Breast epithelium (tissue), 4 donors: ENCODE measurements around the gene TGFBR1. TPM values are rescaled to one million over a fixed set of nuclear protein-coding genes. Genes with fewer than 3 reads are reported as not detected.

ENCODE experiments used
- DNase-seq, 2 donors: peaks; one replicate each; pipeline ENCODE4 v3.0.0-alpha.2; 2019; ENCODE audit warnings: low spot score in 2 of 2
- H3K27ac ChIP-seq, 2 donors: fragments of 200-600 bp; sonication (generic) in 1 of 2; one replicate each; pipeline ENCODE4 v1.5.1; 2016 to 2019; ENCODE audit warnings: mild to moderate bottlenecking in 1 of 2
- H3K27me3 ChIP-seq, 2 donors: fragments of 200-600 bp; sonication (generic) in 1 of 2; one replicate each; pipeline versions ENCODE4 v1.5.1 to v1.6.0; 2017 to 2019; ENCODE audit warnings: control low read depth in 1 of 2, mild to moderate bottlenecking in 1 of 2
- H3K36me3 ChIP-seq: fragments of 200-600 bp; one replicate; pipeline ENCODE4 v1.5.1; 2019
- H3K4me1 ChIP-seq, 2 donors: fragments of 200-600 bp; sonication (generic); one replicate each; pipeline ENCODE4 v1.5.1; 2016 to 2019; ENCODE audit warnings: control low read depth in 1 of 2
- H3K4me3 ChIP-seq, 3 donors: fragments of 200-600 bp; sonication (generic); 1 replicate in 2 of 3; 2 replicates in 1 of 3; pipeline ENCODE4 v1.5.1; 2016 to 2019; ENCODE audit warnings: mild to moderate bottlenecking in 3 of 3, moderate library complexity in 2 of 3
- H3K9me3 ChIP-seq, 2 donors: fragments of 200-600 bp; sonication (generic) in 1 of 2; one replicate each; pipeline ENCODE4 v1.5.1; 2016 to 2019; ENCODE audit warnings: control low read depth in 1 of 2
- CTCF ChIP-seq, 3 donors: fragments of 450-650 bp; IDR thresholded peaks; one replicate each; pipeline ENCODE4 v1.5.1; 2016 to 2017; ENCODE audit warnings: antibody characterized with exemption in 3 of 3, mild to moderate bottlenecking in 3 of 3, moderate library complexity in 3 of 3
- POLR2A ChIP-seq: fragments of 450-650 bp; IDR thresholded peaks from one replicate; pipeline ENCODE4 v1.6.1; 2016; ENCODE audit warnings: antibody characterized with exemption, mild to moderate bottlenecking, moderate library complexity
- POLR2AphosphoS5 ChIP-seq, 3 donors: sonication (generic); formaldehyde crosslinking; IDR thresholded peaks; one replicate each; pipeline ENCODE4 v1.6.1; 2017; ENCODE audit warnings: antibody characterized with exemption in 3 of 3
- intact Hi-C: fragments of 100-400 bp; cut with DNase I; formaldehyde crosslinking; loops from one replicate; pipeline ENCODE4 v1.15.1; 2023; ENCODE audit warnings: low total_unique reads
- total RNA-seq, 3 donors: library from RNA; depleted of rRNA; stranded (reverse); fragments of >200 nt; gene quantifications; one replicate each; pipeline ENCODE4 v1.1.0, GENCODE V29; 2016

Gene TGFBR1
- total RNA-seq, 3 donors from 2014 or later, result 33.1 to 35.4 (median 34.5) TPM

- Histone ChIP-seq H3K36me3 (no peaks in the 10 kb centered on the region), H3K4me1 (no peaks in the 10 kb centered on the region), H3K27me3 (no peaks in the 10 kb centered on the region), H3K4me3 (no peak overlapping the region), H3K27ac (no peak overlapping the region), H3K9me3 (no peaks in the 10 kb centered on the region)
- intact Hi-C loops, result no loop called here
- no peak for DNase-seq
- TF ChIP-seq CTCF (IDR thresholded peaks at IDR 0.05) (no peak), POLR2A (no peak), POLR2AphosphoS5 (IDR thresholded peaks at IDR 0.05) (no peak)
Observed at GRCh38 chr9:99137891-99138290, 33.0 kb downstream of the TGFBR1 start.

DNA sequence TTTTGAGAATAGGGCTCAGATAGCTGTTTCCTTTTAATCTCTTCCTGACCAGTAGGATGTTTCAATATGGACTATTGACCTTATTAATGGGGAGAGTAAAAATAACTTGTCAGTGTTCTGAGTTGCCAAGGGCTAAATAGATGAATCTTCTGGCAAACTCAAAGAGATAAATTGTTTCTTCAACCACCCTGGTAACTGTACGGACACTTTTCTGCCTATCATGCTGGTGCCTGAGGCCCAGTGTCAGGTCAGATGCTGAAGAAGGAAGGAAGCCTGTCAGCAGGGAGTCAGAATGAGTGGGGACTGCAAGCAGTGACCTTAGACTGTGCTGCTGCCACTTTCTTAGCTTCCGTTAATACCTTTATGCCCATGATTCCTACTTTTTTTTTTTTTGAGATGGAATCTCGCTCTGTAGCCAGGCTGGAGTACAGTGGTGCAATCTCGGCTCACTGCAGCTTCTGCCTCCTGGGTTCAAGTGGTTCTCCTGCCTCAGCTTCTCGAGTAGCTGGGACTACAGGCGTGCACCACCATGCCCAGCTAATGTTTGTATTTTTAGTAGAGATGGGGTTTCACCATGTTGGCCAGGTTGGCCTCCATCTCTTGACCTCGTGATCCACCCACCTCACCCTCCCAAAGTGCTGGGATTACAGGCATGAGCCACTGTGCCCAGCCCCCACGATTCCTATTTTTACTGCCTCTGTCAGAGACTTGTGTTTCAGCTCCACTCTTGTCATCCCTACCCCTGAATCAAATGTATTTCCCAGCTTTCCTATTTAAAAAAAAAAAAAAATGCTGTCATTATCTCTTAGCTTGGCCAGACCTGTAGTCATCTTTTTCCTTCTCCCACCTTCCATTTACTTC is 33.7 kb downstream of the TGFBR1 start:
- H3K4me1 ChIP-seq, result no peaks in the 10 kb centered on the region
- intact Hi-C loops, result no loop called here
- H3K4me3 ChIP-seq, result no peak overlapping the region
- H3K36me3 ChIP-seq, result no peaks in the 10 kb centered on the region
- no peak overlapping the region for H3K27ac ChIP-seq
- DNase-seq, result no peak
- no peaks in the 10 kb centered on the region for H3K9me3 ChIP-seq
- no peaks in the 10 kb centered on the region for H3K27me3 ChIP-seq
- TF ChIP-seq CTCF (IDR thresholded peaks at IDR 0.05) (no peak), POLR2AphosphoS5 (IDR thresholded peaks at IDR 0.05) (no peak), POLR2A (no peak)

DNA sequence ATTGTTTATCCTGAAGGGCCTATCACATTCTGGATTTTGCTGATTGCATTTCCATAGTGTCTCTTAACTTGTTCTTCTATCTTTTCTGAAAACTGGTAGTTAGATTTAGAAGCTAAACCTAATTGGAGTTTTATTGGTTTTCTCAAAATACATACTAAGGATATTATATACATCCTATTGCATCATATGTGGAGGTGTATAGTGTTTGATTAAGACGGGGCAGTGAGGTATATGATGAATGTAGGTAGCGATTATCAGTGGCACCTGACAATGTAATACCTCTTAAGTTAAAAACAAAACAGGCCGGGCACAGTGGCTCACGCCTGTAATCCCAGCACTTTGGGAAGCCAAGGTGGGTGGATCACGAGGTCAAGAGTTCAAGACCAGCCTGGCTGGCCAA is 35.0 kb downstream of the TGFBR1 start:
- H3K4me3 ChIP-seq, result no peak overlapping the region
- H3K9me3 ChIP-seq, result no peaks in the 10 kb centered on the region
- intact Hi-C loops, result no loop called here
- no peaks in the 10 kb centered on the region for H3K27me3 ChIP-seq
- TF ChIP-seq POLR2AphosphoS5 (IDR thresholded peaks at IDR 0.05), result no peak
- TF ChIP-seq CTCF (IDR thresholded peaks at IDR 0.05), result no peak
- no peak for TF ChIP-seq POLR2A
- no peaks in the 10 kb centered on the region for H3K4me1 ChIP-seq
- no peak for DNase-seq
- H3K27ac ChIP-seq, result no peak overlapping the region
- H3K36me3 ChIP-seq, result no peaks in the 10 kb centered on the region

DNA sequence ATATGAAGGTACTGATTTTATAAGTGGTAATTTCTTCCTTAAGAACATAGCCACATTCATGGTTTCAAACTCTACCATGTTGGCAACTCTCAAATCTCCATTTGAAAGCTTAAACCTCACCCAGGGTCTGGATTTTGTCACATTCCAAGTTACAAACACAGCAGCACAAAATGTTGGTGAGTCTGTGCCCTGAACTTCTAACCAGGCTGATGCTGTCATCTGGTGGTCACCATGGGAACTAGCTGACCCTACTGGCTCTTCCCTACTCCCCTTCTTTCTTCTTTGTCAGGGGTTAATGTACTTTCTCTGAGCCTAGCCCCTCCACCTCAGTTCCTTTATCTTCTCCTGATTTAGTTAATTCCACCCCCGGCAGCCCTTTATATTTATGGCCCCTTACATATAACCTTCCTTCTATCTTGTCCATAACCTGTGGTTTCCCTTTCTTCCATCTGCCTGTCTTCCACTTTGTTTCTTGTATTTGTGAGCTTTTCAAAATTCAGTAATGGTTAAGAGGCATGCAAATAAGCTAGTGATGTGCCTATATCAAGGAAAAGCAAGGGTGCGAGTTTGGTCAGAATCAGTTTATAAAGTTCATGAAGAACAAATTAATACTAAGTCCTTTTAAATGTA is 35.9 kb downstream of the TGFBR1 start:
- no peaks in the 10 kb centered on the region for H3K4me1 ChIP-seq
- no peaks in the 10 kb centered on the region for H3K9me3 ChIP-seq
- H3K27me3 ChIP-seq, result no peaks in the 10 kb centered on the region
- TF ChIP-seq CTCF (IDR thresholded peaks at IDR 0.05) (peak; percentile 57 to 88 (median 81)), POLR2A (no peak), POLR2AphosphoS5 (IDR thresholded peaks at IDR 0.05) (no peak)
- H3K4me3 ChIP-seq, result no peak overlapping the region
- no peak overlapping the region for H3K27ac ChIP-seq
- peaks cover 4% of the 10 kb centered on the region for H3K36me3 ChIP-seq
- DNase-seq, result no peak
- intact Hi-C loops, result no loop called here

DNA sequence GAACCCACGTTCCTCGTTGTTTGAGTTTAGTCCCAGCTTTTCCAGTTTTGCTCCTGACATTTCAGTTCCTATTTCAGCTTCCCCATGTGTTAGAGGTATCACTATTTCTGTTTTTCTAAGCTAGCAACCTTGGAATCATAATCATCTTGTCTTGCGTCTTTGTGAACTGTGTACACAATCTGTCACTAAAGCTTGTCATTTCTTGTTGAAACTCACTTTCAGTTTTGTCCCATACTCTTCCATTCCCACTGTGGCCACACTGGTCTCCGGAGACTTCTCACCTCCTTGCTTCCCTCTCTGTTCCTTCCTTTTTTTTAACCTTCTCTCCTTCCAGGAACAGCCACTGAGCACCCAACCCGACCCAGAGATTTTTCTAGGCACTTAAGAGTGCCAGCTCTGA is 36.9 kb downstream of the TGFBR1 start:
- DNase-seq, result no peak
- TF ChIP-seq POLR2AphosphoS5 (IDR thresholded peaks at IDR 0.05) (no peak), CTCF (IDR thresholded peaks at IDR 0.05) (no peak), POLR2A (no peak)
- Histone ChIP-seq H3K27ac (no peak overlapping the region), H3K9me3 (no peaks in the 10 kb centered on the region), H3K27me3 (no peaks in the 10 kb centered on the region), H3K36me3 (peaks cover 4% of the 10 kb centered on the region), H3K4me3 (no peak overlapping the region), H3K4me1 (no peaks in the 10 kb centered on the region)
- intact Hi-C loops, result no loop called here
